ENCODE measurements around the gene SULT1A4.
"Not testable (repeated sequence)": the region's sequence is repeated elsewhere in the genome, so short reads cannot be mapped to it uniquely, and the experiment has no call there.

- not testable (repeated sequence) for TF ChIP-seq SP1 (IDR thresholded peaks at IDR 0.05); FOXM1 (IDR thresholded peaks at IDR 0.05; ENCODE audit: borderline replicate concordance); SUZ12 (IDR thresholded peaks at IDR 0.05); ARNT (IDR thresholded peaks at IDR 0.05); L3MBTL2 (conservative IDR thresholded peaks at IDR 0.05); BHLHE40 (IDR thresholded peaks at IDR 0.05; ENCODE audit: borderline replicate concordance); TARDBP (IDR thresholded peaks at IDR 0.05); FOXA1 (IDR thresholded peaks at IDR 0.05)
Observed at GRCh38 chr16:29454828-29455227, 4.9 kb upstream of the SULT1A4 start.
